Measurements from ENCODE around the gene VMP1. TPM values are rescaled to one million over a fixed set of nuclear protein-coding genes. Genes with fewer than 3 reads are reported as not detected.
A peak's percentile ranks its signal among the peaks of the same experiment; 100 is the strongest.

VMP1 gene
- total RNA-seq, 1 experiment from 2014 or later: 83.1 TPM

DNA sequence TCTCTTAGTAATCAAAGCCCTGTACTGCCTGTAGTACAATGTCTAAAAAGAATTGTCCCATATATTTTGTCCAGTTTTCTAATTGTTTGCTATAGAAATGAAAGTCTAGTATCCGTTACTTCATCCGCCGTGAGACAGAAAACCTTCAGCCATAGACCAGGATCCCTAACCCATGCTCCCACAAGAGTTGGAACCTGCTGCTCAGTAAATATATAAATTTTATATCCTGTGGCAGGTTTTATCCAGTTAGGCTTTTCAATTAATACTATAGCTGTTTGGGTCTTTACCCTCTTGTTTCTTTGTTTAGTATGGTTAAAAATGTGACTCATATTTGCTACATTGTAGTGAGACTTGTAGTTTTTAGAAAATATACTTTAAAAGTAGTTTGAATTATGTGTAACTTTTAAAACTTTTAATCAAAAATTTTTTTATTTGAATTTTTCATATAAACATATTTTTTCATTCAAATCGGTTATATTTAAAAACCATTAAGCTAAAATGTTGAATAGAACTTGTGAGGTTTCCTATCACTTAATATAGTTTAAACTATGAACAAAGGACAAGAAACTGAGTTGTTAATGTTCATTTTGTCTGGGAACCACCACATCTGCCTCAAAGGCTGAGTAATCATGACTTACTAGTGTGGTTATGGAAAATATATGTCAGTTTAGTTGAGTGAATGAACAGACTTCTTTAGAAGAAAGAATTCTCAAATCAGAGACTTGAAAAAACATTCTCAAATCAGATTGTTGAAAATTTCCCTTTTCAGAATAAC lies 54.8 kb downstream of the VMP1 start:
- H3K36me3 Mint-ChIP-seq (ENCODE audit: insufficient read depth in 1 of 3, low read depth in 3 of 3): peaks cover 7 to 30% (median 28%) of the 10 kb centered on the region in 3 experiments
- H2BK120ac ChIP-seq (ENCODE audit: low read depth, low read length, poor library complexity, severe bottlenecking): no peak overlapping the region
- H3K9me3 ChIP-seq (ENCODE audit: control insufficient read depth, low read depth, low read length): no peaks in the 10 kb centered on the region
- H4K91ac ChIP-seq (ENCODE audit: insufficient read length, low read depth, low read length): no peak overlapping the region
- H3K23me2 ChIP-seq (ENCODE audit: insufficient read length, low read depth, low read length, poor library complexity, severe bottlenecking): no peaks in the 10 kb centered on the region
- no peak overlapping the region for H2AK5ac ChIP-seq (ENCODE audit: insufficient read length, low read length)
- no peaks in the 10 kb centered on the region for H3K27me3 Mint-ChIP-seq (ENCODE audit: low read depth)
- H4K5ac ChIP-seq (ENCODE audit: insufficient read length, low read depth, low read length): no peak overlapping the region
- no peaks in the 10 kb centered on the region for H3K27me3 ChIP-seq (ENCODE audit: insufficient read depth, low read length)
- H3K4me1 ChIP-seq (ENCODE audit: insufficient read depth, low read length): peaks cover 3% of the 10 kb centered on the region
- H3K18ac ChIP-seq (ENCODE audit: insufficient read length, low read depth, low read length): no peak overlapping the region
- no peak overlapping the region for H2BK20ac ChIP-seq (ENCODE audit: low read depth, low read length, poor library complexity, severe bottlenecking)
- no peak overlapping the region for H2BK15ac ChIP-seq (ENCODE audit: low read depth, low read length)
- peaks cover 10% of the 10 kb centered on the region in 2 experiments for H3K4me1 Mint-ChIP-seq
- H2BK5ac ChIP-seq (ENCODE audit: insufficient read length, low read length): no peak overlapping the region
- peaks cover 4 to 10% of the 10 kb centered on the region in 2 experiments; a peak in 3 of 5 replicates for H3K9me3 Mint-ChIP-seq
- no peak overlapping the region for H3K4ac ChIP-seq (ENCODE audit: low read depth, low read length)
- no peak overlapping the region for H2AFZ ChIP-seq (ENCODE audit: low read length)
- H3K56ac ChIP-seq (ENCODE audit: insufficient read length, low read depth, low read length): no peak overlapping the region
- no peak overlapping the region for H3K27ac ChIP-seq (ENCODE audit: insufficient read length, low read depth, low read length)
- WGBS (ENCODE audit: extremely low coverage, insufficient read length, low lambda C conversion rate): no CpG with 5 or more reads among the region's 4 CpGs
- no peaks in the 10 kb centered on the region for H4K20me1 ChIP-seq (ENCODE audit: control insufficient read depth, insufficient read depth, insufficient read length)
- no peak overlapping the region for H2BK12ac ChIP-seq (ENCODE audit: insufficient read length, low read depth, low read length)
- no peak for DNase-seq
- TF ChIP-seq, protein P1, sequence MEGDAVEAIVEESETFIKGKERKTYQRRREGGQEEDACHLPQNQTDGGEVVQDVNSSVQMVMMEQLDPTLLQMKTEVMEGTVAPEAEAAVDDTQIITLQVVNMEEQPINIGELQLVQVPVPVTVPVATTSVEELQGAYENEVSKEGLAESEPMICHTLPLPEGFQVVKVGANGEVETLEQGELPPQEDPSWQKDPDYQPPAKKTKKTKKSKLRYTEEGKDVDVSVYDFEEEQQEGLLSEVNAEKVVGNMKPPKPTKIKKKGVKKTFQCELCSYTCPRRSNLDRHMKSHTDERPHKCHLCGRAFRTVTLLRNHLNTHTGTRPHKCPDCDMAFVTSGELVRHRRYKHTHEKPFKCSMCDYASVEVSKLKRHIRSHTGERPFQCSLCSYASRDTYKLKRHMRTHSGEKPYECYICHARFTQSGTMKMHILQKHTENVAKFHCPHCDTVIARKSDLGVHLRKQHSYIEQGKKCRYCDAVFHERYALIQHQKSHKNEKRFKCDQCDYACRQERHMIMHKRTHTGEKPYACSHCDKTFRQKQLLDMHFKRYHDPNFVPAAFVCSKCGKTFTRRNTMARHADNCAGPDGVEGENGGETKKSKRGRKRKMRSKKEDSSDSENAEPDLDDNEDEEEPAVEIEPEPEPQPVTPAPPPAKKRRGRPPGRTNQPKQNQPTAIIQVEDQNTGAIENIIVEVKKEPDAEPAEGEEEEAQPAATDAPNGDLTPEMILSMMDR (conservative IDR thresholded peaks at IDR 0.05): no peak
- H3K4me2 ChIP-seq (ENCODE audit: insufficient read depth, insufficient read length, low read length): no peak overlapping the region
- peak overlapping the region in 1 of 3 experiments; percentile 92; a peak in 1 of 7 replicates for H3K27ac Mint-ChIP-seq
- H3K4me3 Mint-ChIP-seq: no peak overlapping the region
- H4K8ac ChIP-seq (replicated peaks; ENCODE audit: insufficient read length, low read depth, low read length): no peak overlapping the region
- no peak overlapping the region for H3K23ac ChIP-seq (ENCODE audit: insufficient read length, low read depth, low read length)
- H3T11ph ChIP-seq (ENCODE audit: low read length): no peak overlapping the region
- H3K79me1 ChIP-seq (ENCODE audit: insufficient read depth, low read depth, low read length, poor library complexity, severe bottlenecking): no peaks in the 10 kb centered on the region
- H3K79me2 ChIP-seq (ENCODE audit: insufficient read depth, low read length): no peaks in the 10 kb centered on the region
- no peak overlapping the region for H3K9ac ChIP-seq (ENCODE audit: extremely low read depth, insufficient read length, low read length)
- no peak overlapping the region for H3K14ac ChIP-seq (ENCODE audit: insufficient read depth, low read length)

Data from H9 (cell line).